T-helper 2 cell (primary cell): ENCODE results near the gene LARP4.
A peak's percentile ranks its signal among the peaks of the same experiment; 100 is the strongest.
"Not testable (repeated sequence)": the region's sequence is repeated elsewhere in the genome, so short reads cannot be mapped to it uniquely, and the experiment has no call there.

Experiments
- DNase-seq, 5 experiments: peaks; one replicate each; pipeline versions ENCODE4 v3.0.0 to v3.0.0-alpha.2; 2012 to 2022

Gene LARP4

GRCh38 chr12:50483488-50483887 lies 82.8 kb downstream of the LARP4 start:
- no peak for DNase-seq

- DNase-seq, result no peak
Observed at GRCh38 chr12:50488801-50489200, 88.1 kb downstream of the LARP4 start.

- not testable (repeated sequence) for DNase-seq
Observed at GRCh38 chr12:50498119-50498518, 97.4 kb downstream of the LARP4 start.

GRCh38 chr12:50504798-50505674 lies 104.4 kb downstream of the LARP4 start, which contains the start of gene DIP2B:
Gene DIP2B (plus strand): TSS chr12:50504985. CDS start chr12:50505141, 156 bp downstream.
- peak; percentile 88 to 95 (median 94) for DNase-seq

- peak in 1 of 5 experiments; percentile 25 for DNase-seq
Observed at GRCh38 chr12:50505675-50506530, 105.2 kb downstream of the LARP4 start.

GRCh38 chr12:50506753-50507473 lies 106.2 kb downstream of the LARP4 start:
- DNase-seq, result no peak

GRCh38 chr12:50507474-50507838 lies 106.8 kb downstream of the LARP4 start:
- no peak for DNase-seq

GRCh38 chr12:50507930-50508329 lies 107.2 kb downstream of the LARP4 start:
- DNase-seq, result peak in 1 of 5 experiments; percentile 73

GRCh38 chr12:50508414-50508813 lies 107.7 kb downstream of the LARP4 start:
- DNase-seq, result no peak

- DNase-seq, result no peak
Observed at GRCh38 chr12:50508970-50509663, 108.4 kb downstream of the LARP4 start.

- DNase-seq, result peak in 1 of 5 experiments; percentile 59
Observed at GRCh38 chr12:50514526-50515276, 114.0 kb downstream of the LARP4 start.

GRCh38 chr12:50515587-50515986 lies 114.9 kb downstream of the LARP4 start:
- DNase-seq, result no peak

GRCh38 chr12:50517421-50518048 lies 116.8 kb downstream of the LARP4 start:
- DNase-seq, result peak in 1 of 5 experiments; percentile 46

- no peak for DNase-seq
Observed at GRCh38 chr12:50518090-50518489, 117.4 kb downstream of the LARP4 start.

GRCh38 chr12:50519353-50519752 lies 118.7 kb downstream of the LARP4 start:
- no peak for DNase-seq

- DNase-seq, result peak in 1 of 5 experiments; percentile 30
Observed at GRCh38 chr12:50520416-50521207, 119.9 kb downstream of the LARP4 start.

GRCh38 chr12:50521781-50522180 lies 121.1 kb downstream of the LARP4 start:
- not testable (repeated sequence) for DNase-seq

- no peak for DNase-seq
Observed at GRCh38 chr12:50523772-50524171, 123.1 kb downstream of the LARP4 start.

GRCh38 chr12:50524621-50525020 lies 123.9 kb downstream of the LARP4 start:
- no peak for DNase-seq

- DNase-seq, result no peak
Observed at GRCh38 chr12:50525422-50525821, 124.7 kb downstream of the LARP4 start.
